EL (cell line): ENCODE results near the gene CNTNAP2.
"Not testable (repeated sequence)": the region's sequence is repeated elsewhere in the genome, so short reads cannot be mapped to it uniquely, and the experiment has no call there.

ENCODE experiments used
- DNase-seq: peaks from one replicate; pipeline ENCODE4 v3.0.0-alpha.2; 2016

CNTNAP2 gene

GRCh38 chr7:146791344-146792285 is 675.0 kb downstream of the CNTNAP2 start:
- DNase-seq: no peak

- no peak for DNase-seq
Measured at GRCh38 chr7:146804620-146805019, 688.0 kb downstream of the CNTNAP2 start.

GRCh38 chr7:146805082-146805481 is 688.5 kb downstream of the CNTNAP2 start:
- DNase-seq: peak; percentile 0

- DNase-seq: no peak
Measured at GRCh38 chr7:146826329-146826728, 709.7 kb downstream of the CNTNAP2 start.

- DNase-seq: no peak
Measured at GRCh38 chr7:146830686-146831085, 714.1 kb downstream of the CNTNAP2 start.

GRCh38 chr7:146831875-146832274 is 715.3 kb downstream of the CNTNAP2 start:
- DNase-seq: no peak

- DNase-seq: no peak
Measured at GRCh38 chr7:146844405-146844804, 727.8 kb downstream of the CNTNAP2 start.

GRCh38 chr7:146858690-146859089 is 742.1 kb downstream of the CNTNAP2 start:
- no peak for DNase-seq

- no peak for DNase-seq
Measured at GRCh38 chr7:146861701-146862100, 745.1 kb downstream of the CNTNAP2 start.

GRCh38 chr7:146862415-146862814 is 745.8 kb downstream of the CNTNAP2 start:
- no peak for DNase-seq

GRCh38 chr7:146864644-146865043 is 748.0 kb downstream of the CNTNAP2 start:
- no peak for DNase-seq

- DNase-seq: no peak
Measured at GRCh38 chr7:146865696-146866095, 749.1 kb downstream of the CNTNAP2 start.

GRCh38 chr7:146874722-146875121 is 758.1 kb downstream of the CNTNAP2 start:
- no peak for DNase-seq

GRCh38 chr7:146875237-146875785 is 758.7 kb downstream of the CNTNAP2 start:
- DNase-seq: no peak

- no peak for DNase-seq
Measured at GRCh38 chr7:146875981-146876380, 759.4 kb downstream of the CNTNAP2 start.

GRCh38 chr7:146876411-146876810 is 759.8 kb downstream of the CNTNAP2 start:
- DNase-seq: no peak

GRCh38 chr7:146878901-146879300 is 762.3 kb downstream of the CNTNAP2 start:
- no peak for DNase-seq

- no peak for DNase-seq
Measured at GRCh38 chr7:146885231-146885630, 768.6 kb downstream of the CNTNAP2 start.

GRCh38 chr7:146889806-146890555 is 773.4 kb downstream of the CNTNAP2 start:
- DNase-seq: no peak

GRCh38 chr7:146892151-146892550 is 775.5 kb downstream of the CNTNAP2 start:
- DNase-seq: peak; percentile 1

- no peak for DNase-seq
Measured at GRCh38 chr7:146894927-146895326, 778.3 kb downstream of the CNTNAP2 start.

- no peak for DNase-seq
Measured at GRCh38 chr7:146902266-146902665, 785.7 kb downstream of the CNTNAP2 start.

GRCh38 chr7:146902728-146903127 is 786.1 kb downstream of the CNTNAP2 start:
- no peak for DNase-seq

- DNase-seq: not testable (repeated sequence)
Measured at GRCh38 chr7:146905746-146906145, 789.1 kb downstream of the CNTNAP2 start.
